MM.1S (cell line): Measurements from ENCODE around the gene XPC.

ENCODE experiments used
- EZH2 ChIP-seq: fragments of 300-600 bp; sonication (generic); optimal IDR thresholded peaks from 2 replicates; pipeline ENCODE3; 2017; ENCODE audit warnings: low read depth, mild to moderate bottlenecking, antibody characterized with exemption, low read length, mixed read lengths
- TF ChIP-seq, protein P1 (sequence below): fragments of 300-600 bp; sonication (generic); IDR thresholded peaks from 2 replicates; pipeline ENCODE4 v1.5.1; 2016; ENCODE audit warnings: antibody characterized with exemption, low read length, mixed read lengths

DNA sequence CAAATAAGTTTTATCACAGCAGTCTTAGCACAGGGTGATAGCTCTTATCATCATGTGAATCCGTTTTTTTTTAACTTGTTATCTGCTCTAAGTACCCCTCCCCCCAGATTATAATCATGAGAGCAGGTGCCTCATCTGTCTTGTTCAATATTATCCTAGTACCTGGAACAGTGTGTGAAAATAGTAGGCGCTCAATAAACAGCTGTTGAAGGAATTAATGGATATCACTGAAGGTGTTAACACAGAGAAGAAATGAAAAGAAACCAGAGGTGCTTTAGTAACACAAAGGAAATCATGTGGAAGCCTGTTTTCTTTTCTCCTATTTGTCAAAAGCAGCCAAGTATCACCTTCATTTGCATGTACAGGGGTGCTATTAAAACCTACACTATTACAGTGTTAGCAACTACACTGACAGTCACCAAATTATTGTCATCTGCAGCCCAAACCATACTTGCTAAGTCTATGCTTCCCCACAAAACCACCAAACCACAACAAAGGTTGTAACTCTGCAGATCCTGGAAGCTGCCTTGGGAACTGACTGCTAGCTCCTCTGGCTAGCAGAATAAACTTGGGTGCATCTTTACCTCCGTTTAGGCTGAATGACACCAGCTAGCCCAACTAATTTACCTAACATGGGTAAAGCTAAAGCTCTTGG lies 2.9 kb downstream of the XPC start:
- TF ChIP-seq, protein P1, sequence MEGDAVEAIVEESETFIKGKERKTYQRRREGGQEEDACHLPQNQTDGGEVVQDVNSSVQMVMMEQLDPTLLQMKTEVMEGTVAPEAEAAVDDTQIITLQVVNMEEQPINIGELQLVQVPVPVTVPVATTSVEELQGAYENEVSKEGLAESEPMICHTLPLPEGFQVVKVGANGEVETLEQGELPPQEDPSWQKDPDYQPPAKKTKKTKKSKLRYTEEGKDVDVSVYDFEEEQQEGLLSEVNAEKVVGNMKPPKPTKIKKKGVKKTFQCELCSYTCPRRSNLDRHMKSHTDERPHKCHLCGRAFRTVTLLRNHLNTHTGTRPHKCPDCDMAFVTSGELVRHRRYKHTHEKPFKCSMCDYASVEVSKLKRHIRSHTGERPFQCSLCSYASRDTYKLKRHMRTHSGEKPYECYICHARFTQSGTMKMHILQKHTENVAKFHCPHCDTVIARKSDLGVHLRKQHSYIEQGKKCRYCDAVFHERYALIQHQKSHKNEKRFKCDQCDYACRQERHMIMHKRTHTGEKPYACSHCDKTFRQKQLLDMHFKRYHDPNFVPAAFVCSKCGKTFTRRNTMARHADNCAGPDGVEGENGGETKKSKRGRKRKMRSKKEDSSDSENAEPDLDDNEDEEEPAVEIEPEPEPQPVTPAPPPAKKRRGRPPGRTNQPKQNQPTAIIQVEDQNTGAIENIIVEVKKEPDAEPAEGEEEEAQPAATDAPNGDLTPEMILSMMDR: no peak
- no peak for TF ChIP-seq EZH2
